DMS153 treated with DMSO at 0.1 percent for 48 hours (cell line): ENCODE measurements around the gene LAIR1.

Experiments
- DNase-seq: peaks from one replicate; lab custom pipeline; 2025; ENCODE audit not compliant: unreplicated experiment; lab: John Stamatoyannopoulos, UW

LAIR1 gene

GRCh38 chr19:54319049-54319448, 45.7 kb downstream of the LAIR1 start:
- DNase-seq, result no peak

GRCh38 chr19:54317965-54318240, 46.8 kb downstream of the LAIR1 start:
- DNase-seq, result no peak

- DNase-seq, result no peak
These were observed 47.4 kb downstream of the LAIR1 start for GRCh38 chr19:54317108-54317964.

- no peak for DNase-seq
These were observed 48.0 kb downstream of the LAIR1 start for GRCh38 chr19:54316746-54317107.

- DNase-seq, result no peak
These were observed 48.8 kb downstream of the LAIR1 start for GRCh38 chr19:54315956-54316355.

GRCh38 chr19:54312436-54313377, 52.0 kb downstream of the LAIR1 start, which contains the start of gene LILRA5:
Gene LILRA5 (minus strand): TSS chr19:54313166. CDS start chr19:54313019, 147 bp downstream.
- DNase-seq, result no peak

- DNase-seq, result no peak
These were observed 52.7 kb downstream of the LAIR1 start for GRCh38 chr19:54312011-54312410.

- DNase-seq, result no peak
These were observed 53.2 kb downstream of the LAIR1 start for GRCh38 chr19:54311486-54311885.

GRCh38 chr19:54310543-54310942, 54.2 kb downstream of the LAIR1 start:
- DNase-seq, result no peak

GRCh38 chr19:54309811-54310210, 54.9 kb downstream of the LAIR1 start:
- DNase-seq, result no peak

GRCh38 chr19:54307389-54308020, 57.2 kb downstream of the LAIR1 start:
- no peak for DNase-seq

GRCh38 chr19:54305141-54305540, 59.6 kb downstream of the LAIR1 start:
- no peak for DNase-seq

- DNase-seq, result no peak
These were observed 62.5 kb downstream of the LAIR1 start for GRCh38 chr19:54302257-54302656.
